Measurements from ENCODE around the gene TRANK1.

DNA sequence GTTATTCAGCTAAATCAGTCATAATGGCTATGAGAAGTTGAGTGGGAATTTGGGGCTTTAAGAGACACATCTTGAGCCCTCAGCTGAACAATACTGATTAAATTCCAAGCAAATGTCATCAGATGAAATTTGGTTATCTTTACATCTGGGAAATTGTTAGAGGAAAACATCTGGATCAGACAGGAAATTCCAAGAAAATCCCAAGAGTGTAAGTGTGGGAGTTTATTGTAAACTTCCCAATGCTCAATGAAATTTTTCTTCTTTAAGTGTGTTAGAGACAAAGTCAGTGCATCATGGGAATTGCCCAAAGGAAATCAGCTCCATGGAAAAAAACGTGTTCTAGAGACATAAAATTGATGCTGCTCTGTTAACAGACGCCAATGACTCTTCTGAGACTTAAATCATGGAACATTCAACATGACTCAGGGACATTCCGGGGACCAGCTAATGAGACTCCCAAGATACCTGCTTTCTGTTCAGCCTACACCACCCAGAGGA lies 160.7 kb downstream of the TRANK1 start:
- TF ChIP-seq EZH2 (IDR thresholded peaks at IDR 0.05; ENCODE audit: insufficient read depth, poor library complexity, severe bottlenecking) (no peak), EZH2phosphoT487 (IDR thresholded peaks at IDR 0.05; ENCODE audit: insufficient read depth, low read depth) (no peak)
